ENCODE results near the gene MTHFS. TPM values are rescaled to one million over a fixed set of nuclear protein-coding genes. Genes with fewer than 3 reads are reported as not detected.

Gene MTHFS
- total RNA-seq, 1 experiment from 2014 or later = 48.2 TPM

DNA sequence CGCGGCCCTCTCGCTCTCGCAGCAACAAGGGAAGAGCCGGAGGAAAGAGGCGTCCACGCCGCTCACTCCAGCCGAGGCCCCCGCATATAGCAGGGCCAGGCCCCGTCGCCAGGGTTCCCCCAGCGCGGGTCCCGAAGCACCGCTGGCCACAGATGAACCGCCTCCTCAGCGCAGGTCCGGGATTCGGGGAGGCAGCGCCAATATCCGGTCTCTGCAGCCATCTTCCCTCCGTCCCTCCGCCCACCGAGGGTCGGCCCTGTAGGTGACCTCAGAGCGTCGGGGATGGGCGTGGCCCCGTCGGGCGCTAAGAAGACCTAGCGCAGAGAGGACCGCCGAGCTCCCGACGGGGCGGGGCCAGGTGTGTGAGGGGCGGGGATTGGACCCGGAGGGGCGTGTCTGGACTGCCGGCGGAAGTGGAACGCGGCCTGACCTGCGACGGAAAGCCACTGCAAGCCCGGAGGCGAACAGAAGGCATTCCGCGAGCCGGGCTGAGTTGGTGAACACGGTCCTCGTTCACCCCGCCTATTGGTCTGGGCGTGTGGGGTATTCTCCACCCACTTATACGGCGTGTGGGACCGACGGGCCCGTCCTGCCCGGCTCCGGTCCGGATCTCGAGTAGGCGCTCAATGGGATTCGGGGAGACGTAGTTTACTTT is 26.8 kb upstream of the MTHFS start:
- Histone ChIP-seq H3K27me3 (replicated peaks; ENCODE audit: control insufficient read depth, insufficient read depth, low read length) (no peaks in the 10 kb centered on the region), H3K36me3 (ENCODE audit: control insufficient read depth, insufficient read depth, low read length) (no peaks in the 10 kb centered on the region), H3K4me1 (0 out of 2 replicates have a peak, but pooled peaks cover 6% of the 10 kb centered on the region), H3K4me3 (ENCODE audit: low read depth, low read length) (peak overlapping the region; percentile 94), H3K9me3 (peaks cover 21% of the 10 kb centered on the region)
- H3K36me3 Mint-ChIP-seq (ENCODE audit: insufficient read depth, unreplicated experiment) = peaks cover 53% of the 10 kb centered on the region
- peaks cover 19% of the 10 kb centered on the region for H3K9me3 Mint-ChIP-seq (ENCODE audit: unreplicated experiment)
- DNase-seq = peak; percentile 97 to 99
- ChIA-PET CTCF (interaction anchor here (1.0 kb wide), 1 partner anchor 70 kb away, joined by 6 read pairs; no protein-coding TSS in a partner anchor), POLR2A (interaction anchor here (0.6 to 1.6 kb wide), 9 partner anchors 12 to 1040 kb away, joined by 3 to 7 read pairs (median 3); partner anchors contain the start of genes MTHFS and ZFAND6)
- no TSS peak for BruUV-seq (replicated peaks)
- intact Hi-C loops (cut with micrococcal nuclease; ENCODE audit: unreplicated experiment) = loop anchor here (1.0 to 10.0 kb wide), 4 partner anchors 27 to 231 kb away; partner anchors contain the start of genes FAH and ZFAND6
- TF ChIP-seq, protein P1, sequence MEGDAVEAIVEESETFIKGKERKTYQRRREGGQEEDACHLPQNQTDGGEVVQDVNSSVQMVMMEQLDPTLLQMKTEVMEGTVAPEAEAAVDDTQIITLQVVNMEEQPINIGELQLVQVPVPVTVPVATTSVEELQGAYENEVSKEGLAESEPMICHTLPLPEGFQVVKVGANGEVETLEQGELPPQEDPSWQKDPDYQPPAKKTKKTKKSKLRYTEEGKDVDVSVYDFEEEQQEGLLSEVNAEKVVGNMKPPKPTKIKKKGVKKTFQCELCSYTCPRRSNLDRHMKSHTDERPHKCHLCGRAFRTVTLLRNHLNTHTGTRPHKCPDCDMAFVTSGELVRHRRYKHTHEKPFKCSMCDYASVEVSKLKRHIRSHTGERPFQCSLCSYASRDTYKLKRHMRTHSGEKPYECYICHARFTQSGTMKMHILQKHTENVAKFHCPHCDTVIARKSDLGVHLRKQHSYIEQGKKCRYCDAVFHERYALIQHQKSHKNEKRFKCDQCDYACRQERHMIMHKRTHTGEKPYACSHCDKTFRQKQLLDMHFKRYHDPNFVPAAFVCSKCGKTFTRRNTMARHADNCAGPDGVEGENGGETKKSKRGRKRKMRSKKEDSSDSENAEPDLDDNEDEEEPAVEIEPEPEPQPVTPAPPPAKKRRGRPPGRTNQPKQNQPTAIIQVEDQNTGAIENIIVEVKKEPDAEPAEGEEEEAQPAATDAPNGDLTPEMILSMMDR (IDR thresholded peaks at IDR 0.05; ENCODE audit: insufficient read depth in 1 of 2, low read depth in 1 of 2, low read length in 1 of 2, severe bottlenecking in 1 of 2, unreplicated experiment in 1 of 2) = no peak
- peak overlapping the region; percentile 91 for H3K27ac Mint-ChIP-seq (ENCODE audit: unreplicated experiment)
- no peaks in the 10 kb centered on the region for H3K27me3 Mint-ChIP-seq (ENCODE audit: insufficient read depth, unreplicated experiment)
- H3K4me1 Mint-ChIP-seq (ENCODE audit: low read depth, unreplicated experiment) = no peaks in the 10 kb centered on the region
- H3K4me3 Mint-ChIP-seq (ENCODE audit: unreplicated experiment) = peak overlapping the region; percentile 83

DNA sequence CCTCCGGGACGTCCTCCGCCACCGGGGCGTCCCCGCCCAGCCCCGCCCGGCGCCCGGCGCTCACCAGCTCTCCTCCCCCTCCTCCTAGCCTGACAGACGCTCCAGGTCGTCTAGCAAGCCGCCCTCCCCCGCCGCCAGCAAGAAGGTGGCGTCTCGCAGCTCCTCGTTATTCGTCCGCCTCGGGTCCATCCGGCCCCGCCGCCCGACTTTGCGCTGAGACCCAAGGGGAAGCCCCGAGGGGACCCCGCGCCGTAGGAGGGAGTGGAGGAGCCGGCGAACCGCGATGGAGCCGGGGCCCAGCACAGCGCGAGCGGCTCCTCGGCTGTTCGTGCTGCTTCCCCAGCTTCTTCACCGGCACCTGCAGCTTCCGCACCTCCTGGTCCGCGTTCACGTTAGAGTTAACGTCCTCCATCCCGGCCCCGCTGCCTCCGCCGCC is 26.3 kb upstream of the MTHFS start:
- intact Hi-C loops (cut with micrococcal nuclease; ENCODE audit: unreplicated experiment) = loop anchor here (1.0 to 10.0 kb wide), 3 partner anchors 27 to 232 kb away; partner anchors contain the start of genes FAH and ZFAND6
- TF ChIP-seq, protein P1 (IDR thresholded peaks at IDR 0.05; ENCODE audit: insufficient read depth in 1 of 2, low read depth in 1 of 2, low read length in 1 of 2, severe bottlenecking in 1 of 2, unreplicated experiment in 1 of 2) = no peak
- peaks cover 58% of the 10 kb centered on the region for H3K36me3 Mint-ChIP-seq (ENCODE audit: insufficient read depth, unreplicated experiment)
- H3K9me3 ChIP-seq = peaks cover 23% of the 10 kb centered on the region
- peak overlapping the region; percentile 94 for H3K4me3 ChIP-seq (ENCODE audit: low read depth, low read length)
- CTCF ChIA-PET = interaction anchor here (1.0 kb wide), 1 partner anchor 70 kb away, joined by 6 read pairs; no protein-coding TSS in a partner anchor
- H3K36me3 ChIP-seq (ENCODE audit: control insufficient read depth, insufficient read depth, low read length) = no peaks in the 10 kb centered on the region
- no peaks in the 10 kb centered on the region for H3K27me3 ChIP-seq (replicated peaks; ENCODE audit: control insufficient read depth, insufficient read depth, low read length)
- BruUV-seq (replicated peaks) = no TSS peak
- no peaks in the 10 kb centered on the region for H3K27me3 Mint-ChIP-seq (ENCODE audit: insufficient read depth, unreplicated experiment)
- 0 out of 2 replicates have a peak, but pooled peaks cover 6% of the 10 kb centered on the region for H3K4me1 ChIP-seq
- POLR2A ChIA-PET = interaction anchor here (0.5 to 1.6 kb wide), 11 partner anchors 13 to 1623 kb away, joined by 3 to 7 read pairs (median 3); partner anchors contain the start of genes MTHFS, SKIC8 and ZFAND6
- peak overlapping the region; percentile 91 for H3K27ac Mint-ChIP-seq (ENCODE audit: unreplicated experiment)
- H3K4me1 Mint-ChIP-seq (ENCODE audit: low read depth, unreplicated experiment) = no peaks in the 10 kb centered on the region
- H3K9me3 Mint-ChIP-seq (ENCODE audit: unreplicated experiment) = peaks cover 22% of the 10 kb centered on the region
- H3K4me3 Mint-ChIP-seq (ENCODE audit: unreplicated experiment) = peak overlapping the region; percentile 83
- peak; percentile 67 for DNase-seq

DNA sequence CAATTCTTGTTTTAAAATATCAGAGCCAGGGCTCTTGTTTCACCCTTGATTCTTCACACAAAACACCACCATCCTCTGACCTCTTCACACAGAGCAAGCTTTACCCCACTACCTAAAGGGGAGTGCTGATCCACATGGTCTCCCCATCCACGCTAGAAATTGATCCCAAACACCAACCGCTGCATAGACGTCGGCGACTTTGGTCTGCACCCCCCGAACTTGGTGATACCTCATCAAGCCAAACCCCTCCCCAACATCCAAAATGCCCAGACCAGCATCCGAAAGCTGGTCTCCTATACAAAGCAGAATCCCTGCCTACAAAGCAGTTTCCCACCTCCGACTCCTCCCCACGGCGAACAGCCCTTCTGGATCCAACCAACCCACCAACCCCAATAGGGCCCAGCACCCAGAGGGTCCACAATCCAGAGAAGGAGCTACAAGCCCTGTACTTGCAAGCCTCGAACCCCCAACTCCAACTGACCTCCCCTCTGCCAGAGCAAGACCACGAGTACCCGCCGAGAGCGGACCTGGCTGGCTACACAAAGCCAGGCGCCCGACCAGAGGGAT is 25.8 kb upstream of the MTHFS start:
- H3K36me3 ChIP-seq (ENCODE audit: control insufficient read depth, insufficient read depth, low read length) = no peaks in the 10 kb centered on the region
- no peaks in the 10 kb centered on the region for H3K4me1 Mint-ChIP-seq (ENCODE audit: low read depth, unreplicated experiment)
- H3K36me3 Mint-ChIP-seq (ENCODE audit: insufficient read depth, unreplicated experiment) = peaks cover 63% of the 10 kb centered on the region
- POLR2A ChIA-PET = interaction anchor here (0.5 to 1.6 kb wide), 4 partner anchors 35 to 1623 kb away, joined by 3 to 7 read pairs (median 4); partner anchors contain the start of genes SKIC8 and ZFAND6
- TF ChIP-seq, protein P1 (IDR thresholded peaks at IDR 0.05; ENCODE audit: insufficient read depth in 1 of 2, low read depth in 1 of 2, low read length in 1 of 2, severe bottlenecking in 1 of 2, unreplicated experiment in 1 of 2) = no peak
- H3K4me3 Mint-ChIP-seq (ENCODE audit: unreplicated experiment) = peak overlapping the region; percentile 83
- intact Hi-C loops (cut with micrococcal nuclease; ENCODE audit: unreplicated experiment) = loop anchor here (1.0 to 10.0 kb wide), 3 partner anchors 26 to 232 kb away; partner anchors contain the start of genes FAH and ZFAND6
- 0 out of 2 replicates have a peak, but pooled peaks cover 6% of the 10 kb centered on the region for H3K4me1 ChIP-seq
- BruUV-seq (replicated peaks) = no TSS peak
- no peak for DNase-seq
- peaks cover 22% of the 10 kb centered on the region for H3K9me3 Mint-ChIP-seq (ENCODE audit: unreplicated experiment)
- peaks cover 24% of the 10 kb centered on the region for H3K9me3 ChIP-seq
- H3K27me3 Mint-ChIP-seq (ENCODE audit: insufficient read depth, unreplicated experiment) = no peaks in the 10 kb centered on the region
- H3K4me3 ChIP-seq (ENCODE audit: low read depth, low read length) = peak overlapping the region; percentile 94
- peak overlapping the region; percentile 91 for H3K27ac Mint-ChIP-seq (ENCODE audit: unreplicated experiment)
- CTCF ChIA-PET = interaction anchor here (0.6 kb wide), 1 partner anchor 40 kb away, joined by 3 read pairs; no protein-coding TSS in a partner anchor
- no peaks in the 10 kb centered on the region for H3K27me3 ChIP-seq (replicated peaks; ENCODE audit: control insufficient read depth, insufficient read depth, low read length)

Measured in Caco-2 (cell line).